HK-2 (cell line): Measurements from ENCODE around the gene CHCT1.
"Not testable (repeated sequence)": the region's sequence is repeated elsewhere in the genome, so short reads cannot be mapped to it uniquely, and the experiment has no call there.

Experiments
- DNase-seq: peaks from one replicate; pipeline ENCODE4 v3.0.0-alpha.2; 2018; ENCODE audit not compliant: unreplicated experiment

The CHCT1 gene

GRCh38 chr17:60422162-60422665, at the start of gene CHCT1:
Gene CHCT1 (plus strand): TSS chr17:60422489. CDS start chr17:60422593, 104 bp downstream.
- no peak for DNase-seq

- peak; percentile 2 for DNase-seq
Measured at GRCh38 chr17:60372790-60373483, 49.4 kb upstream of the CHCT1 start.

- DNase-seq: not testable (repeated sequence)
Measured at GRCh38 chr17:60378187-60378586, 44.1 kb upstream of the CHCT1 start.

- DNase-seq: not testable (repeated sequence)
Measured at GRCh38 chr17:60379461-60379860, 42.8 kb upstream of the CHCT1 start.

- DNase-seq: no peak
Measured at GRCh38 chr17:60381958-60382357, 40.3 kb upstream of the CHCT1 start.

GRCh38 chr17:60383379-60383778, 38.9 kb upstream of the CHCT1 start:
- DNase-seq: no peak

GRCh38 chr17:60384921-60385320, 37.4 kb upstream of the CHCT1 start:
- not testable (repeated sequence) for DNase-seq

- DNase-seq: no peak
Measured at GRCh38 chr17:60386147-60387058, 35.9 kb upstream of the CHCT1 start.

- no peak for DNase-seq
Measured at GRCh38 chr17:60387666-60388065, 34.6 kb upstream of the CHCT1 start.

GRCh38 chr17:60388742-60389141, 33.5 kb upstream of the CHCT1 start:
- DNase-seq: no peak

GRCh38 chr17:60390186-60390585, 32.1 kb upstream of the CHCT1 start:
- no peak for DNase-seq

GRCh38 chr17:60390925-60391470, 31.3 kb upstream of the CHCT1 start:
- DNase-seq: peak; percentile 45

GRCh38 chr17:60391471-60392041, 30.7 kb upstream of the CHCT1 start:
- DNase-seq: no peak

GRCh38 chr17:60392042-60392844, 30.0 kb upstream of the CHCT1 start, which contains the start of gene USP32:
Gene USP32 (minus strand): TSS chr17:60392133. CDS start chr17:60391939, 194 bp downstream.
- peak; percentile 99 for DNase-seq

GRCh38 chr17:60392845-60393702, 29.2 kb upstream of the CHCT1 start:
- peak; percentile 51 for DNase-seq

- DNase-seq: no peak
Measured at GRCh38 chr17:60393840-60394723, 28.2 kb upstream of the CHCT1 start.

- DNase-seq: no peak
Measured at GRCh38 chr17:60395508-60396065, 26.7 kb upstream of the CHCT1 start.

- no peak for DNase-seq
Measured at GRCh38 chr17:60396412-60396811, 25.9 kb upstream of the CHCT1 start.
